Lower lobe of right lung (tissue), 2 donors: ENCODE measurements around the gene MYDGF. TPM values are rescaled to one million over a fixed set of nuclear protein-coding genes. Genes with fewer than 3 reads are reported as not detected.

Experiments
- ATAC-seq, 2 donors: fragments of 200-7000 bp; cut with Tn5 transposase; one replicate each; pipeline ENCODE4 v1.9.1; 2020 to 2022; ENCODE audit warnings: mild to moderate bottlenecking in 2 of 2, moderate library complexity in 2 of 2
- DNase-seq: peaks from one replicate; pipeline ENCODE4 v3.0.0-alpha.2; 2020
- H3K27ac ChIP-seq: fragments of 200-600 bp; one replicate; pipeline ENCODE4 v1.8.0; 2022
- H3K27me3 ChIP-seq: fragments of 200-600 bp; one replicate; pipeline ENCODE4 v1.8.0; 2022; ENCODE audit warnings: low read depth
- H3K36me3 ChIP-seq: fragments of 200-600 bp; one replicate; pipeline ENCODE4 v1.8.0; 2022; ENCODE audit warnings: mild to moderate bottlenecking
- H3K4me1 ChIP-seq: fragments of 200-600 bp; one replicate; pipeline ENCODE4 v1.8.0; 2022
- H3K4me3 ChIP-seq: fragments of 200-600 bp; one replicate; pipeline ENCODE4 v1.8.0; 2022; ENCODE audit warnings: mild to moderate bottlenecking
- H3K9me3 ChIP-seq: fragments of 200-600 bp; one replicate; pipeline ENCODE4 v1.8.0; 2022
- intact Hi-C: fragments of 100-400 bp; cut with DNase I; formaldehyde crosslinking; loops from one replicate; pipeline ENCODE4 v1.11.0; 2022
- total RNA-seq: library from RNA; stranded (reverse); fragmentation: NEBNext Ultra II Directional; extraction: Animal tissue kit (Norgen Biotek cat#: 25700); gene quantifications from one replicate; pipeline ENCODE4 v1.2.1, GENCODE V29; 2021
- TF ChIP-seq, protein P1 (sequence below): fragments of 200-600 bp; IDR thresholded peaks from one replicate; pipeline ENCODE4 v1.8.0; 2022; ENCODE audit warnings: antibody characterized with exemption, mild to moderate bottlenecking
- donor health status: DM: no; HTN: yes; CAD: no; lungs with severe emphysema.

Gene MYDGF
- total RNA-seq, 1 donor from 2014 or later = 91.6 TPM

GRCh38 chr19:4671185-4671851 is 1.2 kb upstream of the MYDGF start:
- TF ChIP-seq, protein P1, sequence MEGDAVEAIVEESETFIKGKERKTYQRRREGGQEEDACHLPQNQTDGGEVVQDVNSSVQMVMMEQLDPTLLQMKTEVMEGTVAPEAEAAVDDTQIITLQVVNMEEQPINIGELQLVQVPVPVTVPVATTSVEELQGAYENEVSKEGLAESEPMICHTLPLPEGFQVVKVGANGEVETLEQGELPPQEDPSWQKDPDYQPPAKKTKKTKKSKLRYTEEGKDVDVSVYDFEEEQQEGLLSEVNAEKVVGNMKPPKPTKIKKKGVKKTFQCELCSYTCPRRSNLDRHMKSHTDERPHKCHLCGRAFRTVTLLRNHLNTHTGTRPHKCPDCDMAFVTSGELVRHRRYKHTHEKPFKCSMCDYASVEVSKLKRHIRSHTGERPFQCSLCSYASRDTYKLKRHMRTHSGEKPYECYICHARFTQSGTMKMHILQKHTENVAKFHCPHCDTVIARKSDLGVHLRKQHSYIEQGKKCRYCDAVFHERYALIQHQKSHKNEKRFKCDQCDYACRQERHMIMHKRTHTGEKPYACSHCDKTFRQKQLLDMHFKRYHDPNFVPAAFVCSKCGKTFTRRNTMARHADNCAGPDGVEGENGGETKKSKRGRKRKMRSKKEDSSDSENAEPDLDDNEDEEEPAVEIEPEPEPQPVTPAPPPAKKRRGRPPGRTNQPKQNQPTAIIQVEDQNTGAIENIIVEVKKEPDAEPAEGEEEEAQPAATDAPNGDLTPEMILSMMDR = no peak
- Histone ChIP-seq H3K27me3 (no peaks in the 10 kb centered on the region), H3K4me3 (no peak overlapping the region), H3K27ac (no peak overlapping the region), H3K9me3 (no peaks in the 10 kb centered on the region), H3K36me3 (peaks cover 42% of the 10 kb centered on the region), H3K4me1 (peaks cover 19% of the 10 kb centered on the region)
- intact Hi-C loops = no loop called here
- ATAC-seq = no peak
- DNase-seq = no peak

- peaks cover 85% of the 10 kb centered on the region for H3K36me3 ChIP-seq
- H3K4me3 ChIP-seq = no peak overlapping the region
- intact Hi-C loops = no loop called here
- no peaks in the 10 kb centered on the region for H3K27me3 ChIP-seq
- H3K27ac ChIP-seq = no peak overlapping the region
- peaks cover 19% of the 10 kb centered on the region for H3K4me1 ChIP-seq
- no peaks in the 10 kb centered on the region for H3K9me3 ChIP-seq
- no peak for DNase-seq
- no peak for ATAC-seq
- TF ChIP-seq, protein P1 = no peak
Observed at GRCh38 chr19:4664642-4665041, 5.5 kb downstream of the MYDGF start.

DNA sequence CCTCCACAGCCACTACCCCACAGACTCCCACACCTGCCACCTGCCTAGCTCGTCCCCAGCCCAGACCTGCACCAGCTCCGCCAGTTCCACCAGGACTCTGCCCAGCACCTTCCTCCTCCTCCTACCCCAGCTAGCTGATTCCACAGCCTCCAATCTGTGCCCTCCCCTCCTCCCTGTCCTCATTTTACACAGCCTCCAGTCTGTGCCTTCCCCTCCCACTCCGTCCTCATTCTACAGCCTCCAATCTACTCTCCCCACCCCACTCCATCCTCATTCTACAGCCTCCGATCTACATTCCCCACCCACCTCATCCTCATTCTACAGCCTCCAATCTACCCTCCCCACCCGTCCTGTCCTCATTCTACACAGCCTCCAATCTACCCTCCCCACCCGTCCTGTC is 7.3 kb downstream of the MYDGF start:
- ATAC-seq (no peak), DNase-seq (no peak)
- Histone ChIP-seq H3K4me1 (peaks cover 2% of the 10 kb centered on the region), H3K27me3 (no peaks in the 10 kb centered on the region), H3K36me3 (peaks cover 92% of the 10 kb centered on the region), H3K4me3 (no peak overlapping the region), H3K27ac (no peak overlapping the region), H3K9me3 (no peaks in the 10 kb centered on the region)
- intact Hi-C loops = no loop called here
- TF ChIP-seq, protein P1 = no peak

- Histone ChIP-seq H3K36me3 (peaks cover 92% of the 10 kb centered on the region), H3K27me3 (no peaks in the 10 kb centered on the region), H3K4me3 (no peak overlapping the region), H3K27ac (no peak overlapping the region), H3K4me1 (no peaks in the 10 kb centered on the region), H3K9me3 (no peaks in the 10 kb centered on the region)
- ATAC-seq = no peak
- TF ChIP-seq, protein P1 = no peak
- DNase-seq = no peak
- intact Hi-C loops = no loop called here
Observed at GRCh38 chr19:4662020-4662695, 8.0 kb downstream of the MYDGF start.

GRCh38 chr19:4660993-4661392 is 9.1 kb downstream of the MYDGF start:
- intact Hi-C loops = no loop called here
- ATAC-seq = no peak
- TF ChIP-seq, protein P1 = no peak
- no peaks in the 10 kb centered on the region for H3K9me3 ChIP-seq
- peaks cover 92% of the 10 kb centered on the region for H3K36me3 ChIP-seq
- H3K27ac ChIP-seq = no peak overlapping the region
- no peaks in the 10 kb centered on the region for H3K4me1 ChIP-seq
- H3K27me3 ChIP-seq = no peaks in the 10 kb centered on the region
- H3K4me3 ChIP-seq = no peak overlapping the region
- DNase-seq = no peak
